ENCODE measurements around the gene FKBP9.
"Not testable (repeated sequence)": the region's sequence is repeated elsewhere in the genome, so short reads cannot be mapped to it uniquely, and the experiment has no call there.

The FKBP9 gene

GRCh38 chr7:32958046-32959025, 1.1 kb downstream of the FKBP9 start:
- no peak for DNase-seq

- not testable (repeated sequence) for DNase-seq
Measured at GRCh38 chr7:32963880-32964301, 6.7 kb downstream of the FKBP9 start.

GRCh38 chr7:32964461-32965159, 7.4 kb downstream of the FKBP9 start:
- not testable (repeated sequence) for DNase-seq

- not testable (repeated sequence) for DNase-seq
Measured at GRCh38 chr7:32966489-32967267, 9.4 kb downstream of the FKBP9 start.

GRCh38 chr7:32967268-32967582, 10.0 kb downstream of the FKBP9 start:
- not testable (repeated sequence) for DNase-seq

- DNase-seq, result not testable (repeated sequence)
Measured at GRCh38 chr7:32971967-32972366, 14.7 kb downstream of the FKBP9 start.

GRCh38 chr7:32977159-32977558, 19.9 kb downstream of the FKBP9 start:
- not testable (repeated sequence) for DNase-seq

GRCh38 chr7:32979246-32979645, 22.0 kb downstream of the FKBP9 start:
- DNase-seq, result not testable (repeated sequence)

GRCh38 chr7:32979902-32980301, 22.7 kb downstream of the FKBP9 start:
- DNase-seq, result not testable (repeated sequence)

- not testable (repeated sequence) for DNase-seq
Measured at GRCh38 chr7:32988148-32988547, 30.9 kb downstream of the FKBP9 start.

- DNase-seq, result not testable (repeated sequence)
Measured at GRCh38 chr7:32991068-32991585, 33.9 kb downstream of the FKBP9 start.

- not testable (repeated sequence) for DNase-seq
Measured at GRCh38 chr7:32991975-32992700, 34.9 kb downstream of the FKBP9 start.

- DNase-seq, result not testable (repeated sequence)
Measured at GRCh38 chr7:32992750-32993149, 35.5 kb downstream of the FKBP9 start.

- not testable (repeated sequence) for DNase-seq
Measured at GRCh38 chr7:32997956-32998355, 40.7 kb downstream of the FKBP9 start.

GRCh38 chr7:32998361-32999171, 41.3 kb downstream of the FKBP9 start:
- peak; percentile 71 for DNase-seq

GRCh38 chr7:32999380-32999779, 42.1 kb downstream of the FKBP9 start:
- not testable (repeated sequence) for DNase-seq

- not testable (repeated sequence) for DNase-seq
Measured at GRCh38 chr7:33003111-33003510, 45.9 kb downstream of the FKBP9 start.

- not testable (repeated sequence) for DNase-seq
Measured at GRCh38 chr7:33004104-33004616, 46.9 kb downstream of the FKBP9 start.

GRCh38 chr7:33005193-33005592, 48.0 kb downstream of the FKBP9 start:
- DNase-seq, result not testable (repeated sequence)

- DNase-seq, result not testable (repeated sequence)
Measured at GRCh38 chr7:33005690-33006089, 48.5 kb downstream of the FKBP9 start.

- no peak for DNase-seq
Measured at GRCh38 chr7:33009734-33010133, 52.5 kb downstream of the FKBP9 start.

Measured in DMS79 (cell line).